Esophagus squamous epithelium (tissue), 5 donors: ENCODE data around the gene YTHDF2. TPM values are rescaled to one million over a fixed set of nuclear protein-coding genes. Genes with fewer than 3 reads are reported as not detected.
"Not testable (repeated sequence)": the region's sequence is repeated elsewhere in the genome, so short reads cannot be mapped to it uniquely, and the experiment has no call there.

ENCODE experiments used
- DNase-seq: peaks from one replicate; lab custom pipeline; 2025; lab: John Stamatoyannopoulos, UW
- H3K27ac ChIP-seq, 4 donors: fragments of 200-600 bp; sonication (generic); one replicate each; pipeline ENCODE4 v1.5.1; 2016 to 2019; ENCODE audit warnings: mild to moderate bottlenecking in 1 of 4
- H3K27me3 ChIP-seq, 4 donors: fragments of 200-600 bp; sonication (generic); 1 replicate in 3 of 4; 2 replicates in 1 of 4; pipeline versions ENCODE4 v1.5.1 to v1.6.0; 2017 to 2021; ENCODE audit warnings: antibody characterized with exemption in 1 of 4
- H3K36me3 ChIP-seq, 3 donors: fragments of 200-600 bp; sonication (generic); one replicate each; pipeline ENCODE4 v1.5.1; 2016 to 2019
- H3K4me1 ChIP-seq, 3 donors: fragments of 200-600 bp; sonication (generic); one replicate each; pipeline ENCODE4 v1.5.1; 2017 to 2019
- H3K4me3 ChIP-seq, 4 donors: fragments of 200-600 bp; sonication (generic); 1 replicate in 3 of 4; 2 replicates in 1 of 4; pipeline ENCODE4 v1.5.1; 2016 to 2019; ENCODE audit warnings: mild to moderate bottlenecking in 2 of 4, moderate library complexity in 1 of 4
- H3K9me3 ChIP-seq, 3 donors: fragments of 200-600 bp; sonication (generic); one replicate each; pipeline ENCODE4 v1.5.1; 2016 to 2019
- CTCF ChIP-seq, 6 experiments: fragments of 450-650 bp in 4 of 6; fragments of 200-600 bp in 2 of 6; sonication (generic) in 2 of 6; IDR thresholded peaks; one replicate each; pipeline ENCODE4 v1.5.1; 2016 to 2019; ENCODE audit warnings: antibody characterized with exemption in 6 of 6, mild to moderate bottlenecking in 4 of 6, moderate library complexity in 4 of 6
- POLR2A ChIP-seq, 4 donors: fragments of 450-650 bp; IDR thresholded peaks; one replicate each; pipeline ENCODE4 v1.6.1; 2017; ENCODE audit warnings: antibody characterized with exemption in 4 of 4, mild to moderate bottlenecking in 4 of 4, moderate library complexity in 3 of 4
- WGBS, 2 donors: methylation state at CpG; one replicate each; pipeline ENCODE4 v1.1.5; 2018; 5-methylcytosine and 5-hydroxymethylcytosine counted together
- intact Hi-C: fragments of 100-400 bp; cut with DNase I; formaldehyde crosslinking; loops from one replicate; pipeline ENCODE4 v1.15.0; 2022
- total RNA-seq, 4 donors: library from RNA; depleted of rRNA; stranded (reverse); fragments of >200 nt; gene quantifications; one replicate each; pipeline ENCODE4 v1.1.0, GENCODE V29; 2016
- donor health status: DM: yes; HTN: yes; CAD: no.

Gene YTHDF2
- total RNA-seq, 4 donors from 2014 or later: 55.0 to 66.2 (median 60.7) TPM

- no peak for DNase-seq
- intact Hi-C loops: no loop called here
These were observed 55.9 kb downstream of the YTHDF2 start for GRCh38 chr1:28792644-28793121.

GRCh38 chr1:28794582-28794981, 57.8 kb downstream of the YTHDF2 start:
- intact Hi-C loops, H3K36me3 ChIP-seq, H3K4me1 ChIP-seq, H3K4me3 ChIP-seq, H3K27ac ChIP-seq, DNase-seq, H3K9me3 ChIP-seq: not testable (repeated sequence)
- H3K27me3 ChIP-seq: peaks cover 0 to 23% (median 0%) of the 10 kb centered on the region in 4 donors
- WGBS, 2 donors: 90% methylated on average over 5 of the region's 5 CpGs

More at GRCh38 chr1:28792644-28793121, 55.9 kb downstream of the YTHDF2 start:
- Histone ChIP-seq H3K9me3 (no peaks in the 10 kb centered on the region), H3K27ac (no peak overlapping the region), H3K4me3 (no peak overlapping the region), H3K4me1 (no peaks in the 10 kb centered on the region), H3K27me3 (peaks cover 0 to 17% (median 0%) of the 10 kb centered on the region in 4 donors), H3K36me3 (no peaks in the 10 kb centered on the region)
- TF ChIP-seq POLR2A (IDR thresholded peaks at IDR 0.05): no peak
- TF ChIP-seq CTCF (IDR thresholded peaks at IDR 0.05): no peak
- 75 to 81% methylated on average over 1 of the region's 1 CpG for whole genome bisulfite sequencing, 2 donors

GRCh38 chr1:28796352-28797211, 59.8 kb downstream of the YTHDF2 start:
- no peak for DNase-seq
- peaks cover 0 to 26% (median 0%) of the 10 kb centered on the region in 4 donors for H3K27me3 ChIP-seq
- no peaks in the 10 kb centered on the region for H3K36me3 ChIP-seq
- H3K9me3 ChIP-seq: no peaks in the 10 kb centered on the region
- no peak overlapping the region for H3K4me3 ChIP-seq
- H3K4me1 ChIP-seq: no peaks in the 10 kb centered on the region
- 56 to 61% methylated on average over 16 to 18 of the region's 18 CpGs for WGBS, 2 donors
- TF ChIP-seq CTCF (IDR thresholded peaks at IDR 0.05) (no peak), POLR2A (IDR thresholded peaks at IDR 0.05) (no peak)
- intact Hi-C loops: no loop called here
- no peak overlapping the region for H3K27ac ChIP-seq

- Histone ChIP-seq H3K27ac (no peak overlapping the region), H3K27me3 (peaks cover 0 to 24% (median 0%) of the 10 kb centered on the region in 4 donors), H3K4me1 (no peaks in the 10 kb centered on the region), H3K36me3 (no peaks in the 10 kb centered on the region), H3K9me3 (no peaks in the 10 kb centered on the region), H3K4me3 (no peak overlapping the region)
- TF ChIP-seq POLR2A (IDR thresholded peaks at IDR 0.05): no peak
- TF ChIP-seq CTCF (IDR thresholded peaks at IDR 0.05): no peak
- DNase-seq: no peak
- WGBS, 2 donors: 23 to 45% methylated on average over 2 to 3 of the region's 3 CpGs
- intact Hi-C loops: no loop called here
These were observed 63.6 kb downstream of the YTHDF2 start for GRCh38 chr1:28800324-28800723.

GRCh38 chr1:28801461-28801860, 64.7 kb downstream of the YTHDF2 start:
- Histone ChIP-seq H3K4me1 (no peaks in the 10 kb centered on the region), H3K4me3 (no peak overlapping the region), H3K27me3 (peaks cover 0 to 20% (median 0%) of the 10 kb centered on the region in 4 donors), H3K27ac (no peak overlapping the region), H3K9me3 (no peaks in the 10 kb centered on the region), H3K36me3 (no peaks in the 10 kb centered on the region)
- intact Hi-C loops: no loop called here
- DNase-seq: no peak
- TF ChIP-seq POLR2A (IDR thresholded peaks at IDR 0.05): no peak
- TF ChIP-seq CTCF (IDR thresholded peaks at IDR 0.05): no peak
- 90% methylated on average over 2 of the region's 6 CpGs; no CpG with 5 or more reads in 1 of the 2 donors for WGBS, 2 donors
